Germinal center (tissue), 1 donor: Measurements from ENCODE around the gene PTH1R.

Experiments
- DNase-seq: peaks from one replicate; pipeline ENCODE4 v3.0.0; 2012; ENCODE audit warnings: mixed read lengths, low spot score

The PTH1R gene

DNA sequence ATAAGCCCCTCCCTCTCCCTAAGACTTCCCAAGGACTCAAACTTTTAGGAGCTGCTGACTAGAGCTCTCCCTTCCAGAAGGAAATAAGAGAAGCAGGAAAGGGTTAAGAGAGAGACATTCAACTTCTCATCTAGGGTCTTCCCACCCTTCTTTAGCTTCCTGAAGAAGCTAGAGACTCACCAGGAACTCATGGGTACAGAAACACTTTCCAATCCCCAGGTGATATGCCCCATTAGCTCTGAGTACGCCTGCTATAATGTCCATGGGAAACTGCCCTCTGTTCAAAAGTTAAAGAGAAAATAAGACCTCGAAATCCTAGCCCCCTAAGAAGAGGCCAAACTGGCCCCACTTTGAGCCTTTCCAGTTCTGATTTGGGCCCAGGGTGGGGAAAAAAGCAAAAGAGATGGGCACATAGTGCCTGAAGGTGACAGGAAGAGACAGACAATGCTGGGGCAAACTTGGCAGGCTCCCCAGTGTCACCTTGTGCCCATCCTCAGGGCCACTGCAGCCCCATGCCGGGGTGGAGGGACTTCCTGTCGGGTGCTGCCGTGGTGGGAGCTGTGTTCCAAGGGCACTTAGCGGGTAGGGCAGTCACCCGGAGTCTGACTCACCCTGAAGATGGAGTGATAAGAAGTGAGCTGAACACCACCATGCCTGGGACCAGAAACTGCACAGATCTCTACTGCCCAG, 69.5 kb downstream of the PTH1R start:
- no peak for DNase-seq

DNA sequence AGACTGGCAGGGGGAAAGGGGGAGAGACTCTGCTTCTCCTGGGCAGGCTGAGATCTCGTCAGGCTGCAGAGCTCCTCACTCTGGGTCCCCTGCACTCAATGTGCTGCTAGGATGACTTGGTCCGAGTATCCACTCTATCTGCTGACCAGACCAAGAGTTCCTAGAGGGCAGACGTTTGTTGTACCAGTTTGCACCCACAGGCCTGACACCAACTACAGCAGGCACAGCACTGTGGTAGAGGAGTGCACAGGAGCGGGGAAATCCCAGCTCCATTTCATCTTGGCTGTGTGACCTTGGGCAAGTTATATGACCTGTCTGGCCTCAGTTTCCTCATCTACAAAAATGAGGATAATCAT, 70.0 kb downstream of the PTH1R start:
- no peak for DNase-seq

DNA sequence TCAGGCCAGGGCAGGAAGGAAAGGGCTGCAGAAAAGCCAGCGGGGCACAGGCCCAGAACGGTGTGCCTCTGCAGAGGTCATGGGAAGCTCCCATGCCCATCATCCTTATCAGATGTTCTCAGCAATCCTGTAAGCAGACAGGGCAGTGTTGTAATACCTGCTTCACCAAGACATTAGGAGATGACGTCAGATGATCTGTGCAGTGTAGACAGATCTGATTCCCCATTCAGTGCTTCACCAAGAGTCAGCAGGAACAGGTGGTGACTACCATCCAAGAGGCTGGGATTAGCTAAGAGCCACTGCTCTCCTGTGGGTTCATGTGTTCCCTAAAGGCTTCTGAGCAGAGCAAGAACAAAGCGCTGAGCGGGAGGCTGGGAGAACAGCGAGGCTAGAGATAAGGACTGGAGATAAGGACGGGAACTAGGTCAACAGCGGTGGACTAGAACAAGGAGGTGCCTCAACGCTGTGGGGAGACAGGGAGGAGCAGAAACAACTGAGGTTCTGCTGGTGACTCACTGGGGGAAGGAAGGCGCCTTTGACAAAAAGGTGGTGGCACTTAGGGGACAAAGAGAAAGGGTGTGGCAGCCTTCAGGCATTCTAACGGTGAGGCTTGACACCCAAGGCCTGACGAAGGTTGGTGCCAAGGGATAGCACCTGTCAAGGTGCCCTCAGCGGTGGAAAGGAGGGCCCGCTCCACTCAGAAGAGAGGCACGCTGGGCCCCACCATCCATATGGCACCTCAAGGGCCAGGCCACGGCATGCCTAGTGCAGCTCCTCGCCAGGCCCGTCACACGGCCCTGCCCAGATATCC, 70.7 kb downstream of the PTH1R start:
- no peak for DNase-seq

DNA sequence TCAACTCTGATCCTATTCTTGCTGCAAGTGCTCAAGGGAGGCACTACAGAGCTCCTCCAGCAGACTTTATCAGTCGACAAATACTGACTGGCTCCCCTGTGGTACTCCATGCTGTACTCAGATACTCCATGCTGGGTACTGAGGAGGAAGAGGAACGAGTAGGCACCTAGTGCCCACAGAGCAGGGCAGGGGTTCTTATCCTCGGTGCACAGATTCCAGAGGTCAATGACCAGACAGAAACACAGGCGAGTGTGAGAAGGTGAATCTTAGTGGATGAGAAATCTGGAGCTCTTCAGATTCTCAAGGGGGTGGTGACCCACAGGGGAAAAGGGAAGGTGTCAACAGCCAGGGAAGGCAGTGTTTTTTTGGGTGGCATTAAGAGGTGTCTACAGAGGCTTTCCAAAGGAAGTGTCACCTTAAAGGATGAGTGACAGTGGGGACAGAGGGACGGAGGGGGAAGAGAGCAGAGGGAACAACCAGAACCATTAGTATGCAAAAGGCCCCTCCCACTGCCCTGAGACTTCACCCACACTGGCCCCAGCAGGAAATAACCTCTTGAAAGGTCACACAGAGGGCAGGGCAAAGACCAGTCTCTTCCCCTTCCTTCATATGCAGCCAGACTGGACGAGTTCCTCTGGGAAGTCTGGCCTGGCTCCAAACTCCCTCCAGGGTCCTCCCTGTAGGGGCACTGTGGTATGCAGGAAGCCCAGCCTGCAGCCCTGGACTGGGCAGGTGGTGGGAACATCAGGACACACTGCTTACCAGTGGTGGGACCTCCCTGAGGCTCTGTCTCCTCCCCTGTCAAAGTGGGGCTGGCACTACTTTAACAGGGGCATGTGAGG, 71.5 kb downstream of the PTH1R start:
- DNase-seq: no peak

DNA sequence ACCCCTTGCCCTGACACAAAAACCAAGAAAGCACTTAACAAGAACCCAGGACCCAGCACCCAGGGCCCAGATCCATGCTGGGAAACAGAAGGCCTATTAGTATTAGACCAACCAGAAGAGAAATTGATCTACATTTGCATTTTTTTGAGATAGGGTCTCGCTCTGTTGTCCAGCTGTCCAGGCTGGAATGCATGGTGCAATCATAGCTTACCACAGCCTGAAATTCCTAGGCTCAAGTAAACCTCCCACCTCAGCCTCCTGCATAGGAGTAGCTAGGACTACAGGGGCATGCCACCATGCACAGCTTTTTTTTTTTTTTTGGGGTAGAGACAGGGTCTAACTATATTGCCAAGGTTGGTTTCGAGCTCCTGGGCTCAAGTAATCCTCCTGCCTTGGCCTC, 72.7 kb downstream of the PTH1R start:
- no peak for DNase-seq

DNA sequence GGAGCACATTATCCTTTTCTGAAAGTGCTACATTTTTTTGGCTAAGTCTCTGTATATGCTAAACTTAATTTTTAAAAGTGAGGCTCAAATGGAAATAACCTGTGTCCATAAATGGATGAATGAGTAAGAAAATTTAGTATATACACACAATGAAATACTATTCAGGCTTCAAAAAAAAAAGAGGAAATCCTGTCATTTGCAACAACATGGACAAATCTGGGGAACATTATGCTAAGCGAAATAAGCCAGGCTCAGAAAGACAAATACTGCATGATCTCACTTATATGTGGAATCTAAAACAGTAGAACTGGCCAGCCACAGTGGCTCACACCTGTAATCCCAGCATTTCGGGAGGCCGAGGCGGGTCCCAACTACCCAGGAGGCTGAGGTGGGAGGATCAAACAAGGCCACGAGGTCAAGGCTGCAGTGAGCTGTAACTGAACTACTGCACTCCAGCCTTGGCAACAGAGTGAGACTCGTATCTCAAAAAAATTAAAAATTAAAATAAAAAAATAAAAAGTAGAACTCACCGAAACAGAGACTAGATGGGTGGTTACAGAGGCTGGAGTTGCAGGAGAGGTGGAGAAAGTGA, 73.2 kb downstream of the PTH1R start:
- DNase-seq: no peak

DNA sequence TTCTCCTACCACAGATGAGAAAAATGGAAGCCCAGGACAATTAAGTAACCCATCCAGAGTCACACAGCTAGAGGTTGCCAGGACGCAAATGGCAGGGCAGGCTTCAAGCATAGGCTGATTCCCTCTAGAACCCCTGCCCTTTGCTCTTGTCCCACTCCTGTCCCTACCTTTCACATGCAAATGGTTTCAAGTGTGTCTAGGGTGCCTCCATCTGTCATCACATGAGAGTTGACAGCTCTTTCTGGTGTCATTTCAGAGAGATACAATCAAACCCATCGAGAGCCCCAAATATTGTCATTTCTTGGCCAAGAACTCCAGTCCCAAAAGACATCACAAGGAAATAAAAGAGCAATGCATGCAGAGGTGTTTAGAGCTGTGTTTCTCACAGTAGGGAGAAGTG, 75.3 kb downstream of the PTH1R start:
- no peak for DNase-seq
